GM19372 (cell line): ENCODE measurements around the gene WFIKKN2.

Experiments
- ATAC-seq: cut with Tn5 transposase; IDR thresholded peaks from one replicate; pipeline ENCODE4 v1.9.1; 2021; ENCODE audit warnings: mild to moderate bottlenecking, low read depth, moderate library complexity; ENCODE audit not compliant: unreplicated experiment

The WFIKKN2 gene

GRCh38 chr17:50833510-50834428 is 1.6 kb upstream of the WFIKKN2 start:
- ATAC-seq, result no peak

- ATAC-seq, result no peak
These were observed 721 bp upstream of the WFIKKN2 start for GRCh38 chr17:50834429-50835300.

- ATAC-seq, result no peak
These were observed 1.4 kb downstream of the WFIKKN2 start for GRCh38 chr17:50836826-50837225.

GRCh38 chr17:50837286-50837979 is 2.0 kb downstream of the WFIKKN2 start:
- no peak for ATAC-seq

- ATAC-seq, result no peak
These were observed 2.9 kb downstream of the WFIKKN2 start for GRCh38 chr17:50837980-50838954.

GRCh38 chr17:50839591-50840310 is 4.4 kb downstream of the WFIKKN2 start:
- ATAC-seq, result no peak

- no peak for ATAC-seq
These were observed 5.0 kb downstream of the WFIKKN2 start for GRCh38 chr17:50840311-50840851.

- ATAC-seq, result no peak
These were observed 6.0 kb downstream of the WFIKKN2 start for GRCh38 chr17:50841277-50841948.

- ATAC-seq, result no peak
These were observed 6.6 kb downstream of the WFIKKN2 start for GRCh38 chr17:50841949-50842354.

- no peak for ATAC-seq
These were observed 7.2 kb downstream of the WFIKKN2 start for GRCh38 chr17:50842506-50843149.

GRCh38 chr17:50843150-50843905 is 7.9 kb downstream of the WFIKKN2 start:
- no peak for ATAC-seq

GRCh38 chr17:50844117-50844700 is 8.8 kb downstream of the WFIKKN2 start:
- no peak for ATAC-seq

- no peak for ATAC-seq
These were observed 10.1 kb downstream of the WFIKKN2 start for GRCh38 chr17:50845240-50846147.

- no peak for ATAC-seq
These were observed 12.2 kb downstream of the WFIKKN2 start for GRCh38 chr17:50847566-50847965.

GRCh38 chr17:50848039-50848438 is 12.7 kb downstream of the WFIKKN2 start:
- no peak for ATAC-seq

GRCh38 chr17:50848711-50849110 is 13.3 kb downstream of the WFIKKN2 start:
- ATAC-seq, result no peak
